GM19372 (cell line): ENCODE results near the gene FLT4.
"Not testable (repeated sequence)": the region's sequence is repeated elsewhere in the genome, so short reads cannot be mapped to it uniquely, and the experiment has no call there.

ENCODE experiments used
- ATAC-seq: cut with Tn5 transposase; IDR thresholded peaks from one replicate; pipeline ENCODE4 v1.9.1; 2021; ENCODE audit warnings: mild to moderate bottlenecking, low read depth, moderate library complexity; ENCODE audit not compliant: unreplicated experiment

The FLT4 gene

DNA sequence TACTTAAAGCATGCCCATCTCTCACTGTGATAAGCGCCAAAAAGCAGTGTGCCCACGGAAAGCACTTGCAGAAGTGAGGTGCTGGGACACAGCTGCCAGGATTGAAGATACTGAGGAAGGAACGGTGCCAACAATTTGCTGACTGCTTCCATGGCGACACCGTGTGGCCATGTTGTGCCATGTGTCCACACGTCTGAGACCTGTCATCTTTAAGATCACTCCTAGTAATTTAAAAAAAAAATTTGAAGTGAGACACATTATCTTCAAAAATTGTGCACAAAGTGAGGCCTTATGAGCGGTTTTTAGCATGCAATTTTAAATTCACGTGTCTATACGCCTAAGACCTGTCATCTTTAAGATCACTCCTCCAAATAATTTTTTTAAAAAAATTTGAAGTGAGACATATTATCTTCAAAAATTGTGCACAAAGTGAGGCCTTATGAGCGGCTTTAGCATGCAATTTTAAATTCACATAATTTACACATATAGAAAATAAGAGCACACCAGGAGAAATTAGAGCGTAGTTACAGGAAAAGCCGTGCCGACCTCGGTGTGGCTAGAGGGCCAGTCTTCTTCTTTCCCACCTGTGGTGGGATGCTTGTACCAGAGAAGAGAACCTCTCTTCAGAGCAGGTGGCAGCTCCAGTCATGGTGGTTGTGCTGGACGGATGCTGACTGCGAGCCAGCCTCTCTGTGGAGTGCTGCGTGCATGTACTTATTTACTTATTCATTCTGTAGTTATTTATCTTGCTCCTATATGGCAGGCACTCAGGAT, 21.4 kb upstream of the FLT4 start:
- no peak for ATAC-seq

GRCh38 chr5:180670157-180670556, 20.8 kb upstream of the FLT4 start:
- no peak for ATAC-seq

- no peak for ATAC-seq
These were observed 20.3 kb upstream of the FLT4 start for GRCh38 chr5:180669661-180670060.

GRCh38 chr5:180668835-180669596, 19.6 kb upstream of the FLT4 start:
- no peak for ATAC-seq

DNA sequence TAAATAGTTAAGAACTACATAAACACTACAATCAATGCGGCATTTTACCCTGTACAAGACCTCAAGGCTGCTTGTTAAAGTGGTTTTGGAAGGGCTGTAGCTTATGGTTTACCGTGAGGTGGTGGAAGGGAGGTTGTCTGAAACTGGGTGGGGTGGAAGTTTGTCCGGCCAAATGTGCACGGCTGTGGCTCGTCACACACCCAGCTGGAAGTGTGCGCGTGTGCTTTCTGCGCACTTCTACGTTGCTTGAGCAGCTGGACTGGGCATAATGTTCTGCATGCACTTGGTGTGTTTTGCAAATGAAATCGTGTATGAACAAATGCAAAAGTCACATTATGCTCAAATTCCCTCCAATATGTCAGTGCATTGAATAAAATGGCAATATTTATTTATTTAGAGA, 17.4 kb upstream of the FLT4 start:
- ATAC-seq = no peak

- ATAC-seq = no peak
These were observed 16.4 kb upstream of the FLT4 start for GRCh38 chr5:180665682-180666404.

GRCh38 chr5:180658774-180659564, 9.6 kb upstream of the FLT4 start:
- no peak for ATAC-seq

GRCh38 chr5:180655243-180655642, 5.8 kb upstream of the FLT4 start:
- ATAC-seq = not testable (repeated sequence)

GRCh38 chr5:180652771-180653170, 3.4 kb upstream of the FLT4 start:
- ATAC-seq = no peak

- no peak for ATAC-seq
These were observed 2.9 kb upstream of the FLT4 start for GRCh38 chr5:180652346-180652745.

GRCh38 chr5:180648658-180649296, 623 bp downstream of the FLT4 start:
- ATAC-seq = no peak

DNA sequence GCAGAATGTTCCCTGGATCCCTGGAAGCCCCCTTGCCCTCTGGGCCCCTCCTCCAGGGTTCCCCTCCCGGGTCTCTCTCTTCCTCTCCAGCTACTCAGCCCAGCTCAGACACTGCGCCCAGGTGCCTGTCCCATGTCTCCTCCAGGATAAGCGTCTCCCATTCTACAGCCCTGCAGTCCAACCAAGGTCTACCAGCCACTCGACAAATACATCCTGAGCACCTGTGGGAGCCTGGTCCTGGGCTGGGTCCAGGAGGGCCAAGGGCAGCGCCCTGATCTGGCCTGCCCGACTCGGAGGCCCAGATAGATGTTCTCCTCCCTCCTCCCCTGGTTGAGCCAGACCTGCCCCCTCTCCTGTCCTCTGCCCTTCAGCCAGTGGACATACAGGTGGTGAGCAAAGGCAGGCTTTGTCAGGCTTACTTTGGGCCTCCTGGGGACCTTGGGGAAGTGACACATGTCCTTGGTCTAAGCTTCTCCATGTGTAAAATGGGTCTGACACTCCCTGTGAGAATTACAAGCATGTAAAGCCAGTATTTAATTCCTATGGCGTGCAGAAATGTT, 1.4 kb downstream of the FLT4 start:
- ATAC-seq = no peak

DNA sequence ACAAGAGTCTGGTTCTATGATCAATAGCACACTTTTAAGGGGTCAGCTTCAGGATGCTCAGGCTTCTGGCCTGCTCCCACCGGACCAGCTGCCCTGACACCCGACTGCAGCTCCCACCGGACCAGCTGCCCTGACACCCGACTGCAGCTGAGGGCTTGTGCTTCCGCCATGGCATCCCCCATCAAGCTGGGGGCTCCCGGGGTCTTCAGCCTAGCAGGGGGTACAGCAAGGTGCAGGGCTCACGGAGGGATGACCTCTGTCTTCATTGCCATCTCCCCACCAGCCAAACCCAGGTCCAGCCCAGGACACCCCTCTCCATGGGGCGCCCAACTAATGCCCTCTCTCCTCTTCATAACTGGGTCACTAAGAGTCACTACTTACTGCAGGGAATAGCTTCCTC, 1.9 kb downstream of the FLT4 start:
- ATAC-seq = no peak

DNA sequence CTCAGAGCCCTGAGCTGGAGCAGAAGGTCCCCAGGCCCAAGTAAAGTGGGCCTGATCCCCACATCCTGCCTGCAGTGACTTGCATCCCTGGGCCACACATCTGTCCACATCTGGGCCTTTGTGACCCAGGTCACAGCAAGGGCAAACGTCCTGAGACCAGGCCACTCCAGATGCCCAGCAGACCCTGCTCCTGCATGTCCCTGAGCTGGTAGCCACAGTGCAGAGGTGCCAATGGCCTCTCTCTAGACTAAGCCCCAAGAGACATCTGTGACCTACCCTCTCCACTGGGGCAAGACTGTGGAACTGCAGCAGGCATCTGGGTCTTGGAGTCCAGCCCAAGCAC, 2.5 kb downstream of the FLT4 start:
- no peak for ATAC-seq

- ATAC-seq = no peak
These were observed 3.0 kb downstream of the FLT4 start for GRCh38 chr5:180646289-180646962.

- no peak for ATAC-seq
These were observed 3.9 kb downstream of the FLT4 start for GRCh38 chr5:180645274-180646204.

DNA sequence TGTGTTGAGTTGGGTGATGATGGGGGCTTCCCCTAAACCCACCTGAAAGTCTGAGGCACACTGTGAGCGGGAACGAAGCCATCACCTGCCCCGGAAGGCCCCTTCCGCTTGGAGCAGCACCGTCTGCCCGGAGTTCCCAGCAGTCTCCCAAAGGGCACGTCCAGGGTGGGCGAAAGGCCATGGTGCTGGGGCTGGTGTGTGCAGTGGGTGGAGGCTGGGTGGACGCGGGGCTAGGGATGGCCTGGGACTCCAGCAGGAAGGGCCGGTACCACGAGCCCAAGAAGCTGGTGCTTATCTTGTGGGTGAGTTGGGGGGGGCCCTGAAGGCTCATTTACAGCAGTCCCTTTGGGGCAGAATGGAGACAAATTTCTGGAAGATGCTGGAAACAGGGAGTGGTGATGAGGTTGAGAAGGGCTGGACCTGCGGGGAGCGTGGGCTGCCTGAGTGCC, 4.6 kb downstream of the FLT4 start:
- no peak for ATAC-seq

GRCh38 chr5:180644129-180644824, 5.1 kb downstream of the FLT4 start:
- ATAC-seq = no peak
